SH-SY5Y (cell line): ENCODE results near the gene MBD3L2B.

Source experiments
- GATA2 ChIP-seq: IDR thresholded peaks from 2 replicates; pipeline ENCODE4 v1.6.1; 2011; ENCODE audit warnings: mild to moderate bottlenecking, low read depth, low read length
- GATA3 ChIP-seq: IDR thresholded peaks from 2 replicates; pipeline ENCODE4 v1.6.1; 2011; ENCODE audit warnings: low read depth, mild to moderate bottlenecking, low read length, moderate library complexity

MBD3L2B gene

GRCh38 chr19:6971366-6971765 is 49.9 kb downstream of the MBD3L2B start:
- TF ChIP-seq GATA3, result no peak
- TF ChIP-seq GATA2, result no peak

GRCh38 chr19:6970443-6970842 is 50.8 kb downstream of the MBD3L2B start:
- no peak for TF ChIP-seq GATA3
- no peak for TF ChIP-seq GATA2

GRCh38 chr19:6970021-6970420 is 51.2 kb downstream of the MBD3L2B start:
- TF ChIP-seq GATA2 (no peak), GATA3 (no peak)

- TF ChIP-seq GATA2 (no peak), GATA3 (no peak)
These were observed 51.7 kb downstream of the MBD3L2B start for GRCh38 chr19:6969490-6969889.
